Stomach (tissue), 4 donors: ENCODE results near the gene ITGB8.

ENCODE experiments used
- CTCF ChIP-seq, 7 experiments: fragments of 450-650 bp in 4 of 7; fragments of 200-600 bp in 3 of 7; sonication (generic) in 3 of 7; IDR thresholded peaks; one replicate each; pipeline ENCODE4 v1.5.1; 2016 to 2019; ENCODE audit warnings: antibody characterized with exemption in 7 of 7, control low read depth in 2 of 7, mild to moderate bottlenecking in 1 of 7
- EP300 ChIP-seq: sonication (generic); formaldehyde crosslinking; IDR thresholded peaks from one replicate; pipeline ENCODE4 v1.6.1; 2017; ENCODE audit warnings: antibody characterized with exemption
- POLR2A ChIP-seq, 4 donors: fragments of 450-650 bp; IDR thresholded peaks; one replicate each; pipeline ENCODE4 v1.6.1; 2016; ENCODE audit warnings: antibody characterized with exemption in 4 of 4, control low read depth in 2 of 4, mild to moderate bottlenecking in 1 of 4, moderate library complexity in 1 of 4
- POLR2AphosphoS5 ChIP-seq, 3 donors: sonication (generic); formaldehyde crosslinking; IDR thresholded peaks; one replicate each; pipeline ENCODE4 v1.6.1; 2016; ENCODE audit warnings: antibody characterized with exemption in 3 of 3

- no peak for TF ChIP-seq POLR2A (IDR thresholded peaks at IDR 0.05)
- no peak for TF ChIP-seq CTCF (IDR thresholded peaks at IDR 0.05)
- TF ChIP-seq POLR2AphosphoS5 (IDR thresholded peaks at IDR 0.05): no peak
- no peak for TF ChIP-seq EP300
Observed at GRCh38 chr7:20376796-20377195, 46.1 kb downstream of the ITGB8 start.
